Keratinocyte (primary cell): ENCODE data around the gene ALDOA.

ENCODE experiments used
- EZH2 ChIP-seq: IDR thresholded peaks from one replicate; pipeline ENCODE4 v1.6.1; 2012; ENCODE audit warnings: inconsistent platforms, mild to moderate bottlenecking, low read length, moderate library complexity
- TF ChIP-seq, protein P1 (sequence below), 3 experiments: IDR thresholded peaks in 1 of 3; conservative IDR thresholded peaks in 1 of 3; optimal IDR thresholded peaks in 1 of 3; 2 replicates in 2 of 3; 3 replicates in 1 of 3; pipeline versions ENCODE3 to v1.5.1; 2011; ENCODE audit warnings: low read length in 3 of 3, mild to moderate bottlenecking in 3 of 3, moderate library complexity in 2 of 3, control low read depth in 1 of 3, inconsistent platforms in 1 of 3; ENCODE audit not compliant: insufficient read depth in 2 of 3; ENCODE audit errors: extremely low read depth in 1 of 3

- TF ChIP-seq, protein P1, sequence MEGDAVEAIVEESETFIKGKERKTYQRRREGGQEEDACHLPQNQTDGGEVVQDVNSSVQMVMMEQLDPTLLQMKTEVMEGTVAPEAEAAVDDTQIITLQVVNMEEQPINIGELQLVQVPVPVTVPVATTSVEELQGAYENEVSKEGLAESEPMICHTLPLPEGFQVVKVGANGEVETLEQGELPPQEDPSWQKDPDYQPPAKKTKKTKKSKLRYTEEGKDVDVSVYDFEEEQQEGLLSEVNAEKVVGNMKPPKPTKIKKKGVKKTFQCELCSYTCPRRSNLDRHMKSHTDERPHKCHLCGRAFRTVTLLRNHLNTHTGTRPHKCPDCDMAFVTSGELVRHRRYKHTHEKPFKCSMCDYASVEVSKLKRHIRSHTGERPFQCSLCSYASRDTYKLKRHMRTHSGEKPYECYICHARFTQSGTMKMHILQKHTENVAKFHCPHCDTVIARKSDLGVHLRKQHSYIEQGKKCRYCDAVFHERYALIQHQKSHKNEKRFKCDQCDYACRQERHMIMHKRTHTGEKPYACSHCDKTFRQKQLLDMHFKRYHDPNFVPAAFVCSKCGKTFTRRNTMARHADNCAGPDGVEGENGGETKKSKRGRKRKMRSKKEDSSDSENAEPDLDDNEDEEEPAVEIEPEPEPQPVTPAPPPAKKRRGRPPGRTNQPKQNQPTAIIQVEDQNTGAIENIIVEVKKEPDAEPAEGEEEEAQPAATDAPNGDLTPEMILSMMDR (optimal IDR thresholded peaks at IDR 0.05 in 1 of 3, IDR thresholded peaks at IDR 0.05 in 1 of 3, conservative IDR thresholded peaks at IDR 0.05 in 1 of 3; ENCODE audit: extremely low read depth in 1 of 3, insufficient read depth in 2 of 3, low read length in 3 of 3) = no peak
- TF ChIP-seq EZH2 = no peak
Observed at GRCh38 chr16:30065943-30066760, 592 bp downstream of the ALDOA start.
